Suppressor macrophage treated with lipopolysaccharide for 4 hours (primary cell): Measurements from ENCODE around the gene ALOX15B.
A peak's percentile ranks its signal among the peaks of the same experiment; 100 is the strongest.

Source experiments
- DNase-seq: peaks from one replicate; pipeline ENCODE4 v3.0.0-alpha.2; 2020

ALOX15B gene

DNA sequence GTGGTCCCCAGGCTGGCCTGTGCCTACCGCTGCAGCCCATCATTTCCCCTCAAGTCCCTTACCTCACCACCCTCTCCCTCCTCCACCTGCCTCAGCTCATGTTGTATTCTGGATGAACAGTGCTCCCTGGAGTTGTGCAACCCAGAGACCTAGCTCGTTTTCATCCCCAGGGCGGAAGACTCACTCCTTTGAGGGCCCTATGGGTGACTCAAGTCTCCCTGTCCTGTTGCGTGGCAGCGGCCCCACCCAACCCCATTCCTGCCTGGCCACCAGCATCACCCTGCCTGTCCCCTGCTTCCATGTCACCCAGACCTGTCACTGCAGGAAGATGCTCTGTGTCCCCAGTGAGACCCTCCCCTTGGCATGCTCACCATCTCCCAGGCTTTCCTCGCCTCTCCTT, 45.4 kb downstream of the ALOX15B start:
- DNase-seq: no peak

DNA sequence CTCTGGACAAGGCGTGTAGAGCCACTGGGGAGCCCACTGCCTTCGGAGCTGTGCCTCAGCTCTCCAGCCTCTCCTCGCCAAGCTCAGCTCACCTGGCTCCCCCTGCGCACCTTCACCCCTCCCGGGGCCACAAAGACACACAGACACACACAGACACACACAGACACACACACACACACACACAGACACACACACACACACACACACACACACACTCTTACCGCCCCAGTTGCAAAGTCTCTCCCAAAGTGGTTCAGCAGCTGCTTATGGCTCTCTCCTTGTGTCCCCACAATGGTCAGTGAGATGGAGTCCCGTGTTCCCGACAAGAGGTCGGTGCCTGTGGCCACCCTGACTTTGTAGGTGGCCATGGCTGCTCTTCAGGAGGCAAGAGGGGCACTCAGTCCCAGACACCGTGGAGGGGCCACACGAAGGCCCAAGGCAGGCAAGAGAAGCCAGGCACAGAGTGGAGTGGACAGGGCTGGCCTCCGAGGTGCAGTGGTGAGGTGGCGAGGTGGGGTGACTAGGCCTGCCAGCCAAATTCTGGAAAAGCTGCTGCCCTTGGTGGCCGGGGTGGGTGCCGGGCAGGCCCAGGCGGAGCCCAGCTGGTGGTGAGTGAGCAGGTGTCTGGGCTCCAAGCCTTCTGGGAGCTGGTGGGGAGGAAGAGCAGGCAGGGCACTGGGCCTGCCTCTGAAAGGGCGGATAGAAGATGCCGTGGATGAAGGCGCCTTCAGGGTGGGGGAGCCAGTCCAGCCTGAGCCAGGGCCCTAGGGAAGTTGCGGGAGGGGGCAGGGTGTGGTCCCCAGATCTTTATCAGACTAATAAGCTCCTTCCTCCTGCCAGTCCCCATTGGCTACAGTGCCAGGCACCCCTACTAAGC, 48.5 kb downstream of the ALOX15B start, which contains the start of gene ALOX12B:
Gene ALOX12B (minus strand): TSS at position 642 of the 877 bp plus-strand sequence. CDS start 274 bp downstream, at position 368.
- no peak for DNase-seq

DNA sequence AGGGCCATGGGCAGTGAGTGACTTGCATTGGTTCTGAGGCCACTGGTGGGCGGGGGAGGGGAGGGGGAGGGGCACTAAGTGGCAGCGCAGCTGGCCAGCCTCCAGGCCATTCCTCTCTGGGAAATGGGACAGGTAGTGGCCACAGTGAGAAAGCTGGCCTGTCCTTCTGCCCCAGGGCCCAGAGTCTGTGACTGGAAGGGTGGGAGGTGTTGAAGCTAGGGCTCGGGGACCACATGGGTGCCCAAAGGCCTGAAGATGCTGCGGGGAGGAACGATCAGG, 49.0 kb downstream of the ALOX15B start:
- no peak for DNase-seq

DNA sequence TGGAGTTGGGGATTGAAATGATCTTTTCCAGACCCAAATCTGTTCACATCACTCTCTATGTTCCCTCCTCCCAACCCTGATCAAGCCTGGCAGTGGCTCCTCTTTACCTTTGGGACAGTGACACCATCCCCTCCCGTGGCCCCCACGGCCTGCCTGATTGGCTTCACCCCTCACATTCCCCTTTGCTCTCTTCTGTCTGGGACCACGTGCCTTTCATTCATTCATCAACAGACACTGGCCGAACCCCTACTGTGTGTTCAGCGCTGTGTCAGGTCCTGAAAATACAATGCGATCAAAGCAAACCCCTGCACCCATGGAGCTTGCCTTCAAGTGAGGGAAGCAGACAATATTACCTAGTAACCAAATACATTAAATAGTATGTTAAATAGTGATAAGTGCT, 50.9 kb downstream of the ALOX15B start:
- no peak for DNase-seq

DNA sequence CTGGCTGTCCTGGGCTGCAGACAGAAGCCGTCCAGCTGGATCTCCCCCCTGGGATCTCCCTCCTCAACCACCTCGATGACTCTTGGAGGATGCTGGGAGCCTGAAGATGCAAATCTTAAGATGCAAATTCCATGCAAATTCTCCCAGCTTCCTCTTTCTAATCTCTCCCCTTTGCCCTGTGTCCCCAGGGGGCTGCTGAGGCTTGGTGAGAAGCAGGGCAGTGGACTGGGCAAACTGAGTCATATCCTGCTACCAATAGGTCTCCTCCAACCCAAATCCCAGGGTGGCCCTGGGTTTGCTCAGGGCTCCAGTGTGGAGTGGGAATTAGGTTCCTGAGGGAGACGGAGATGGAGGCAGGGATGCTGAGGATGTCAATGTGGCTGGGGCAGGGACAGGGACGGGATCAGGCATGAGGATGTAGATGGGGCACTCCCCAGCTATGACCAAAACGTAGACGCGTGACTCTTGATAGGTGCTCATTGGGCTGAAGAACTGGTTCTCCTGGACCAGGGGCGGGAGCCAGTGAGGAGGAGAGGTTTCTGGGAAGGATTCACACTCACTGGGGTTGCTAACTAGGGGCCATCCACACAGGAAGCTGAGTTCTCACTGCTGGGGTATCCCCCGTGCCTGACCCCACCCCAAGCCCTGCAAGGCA, 52.3 kb downstream of the ALOX15B start:
- peak; percentile 68 for DNase-seq

DNA sequence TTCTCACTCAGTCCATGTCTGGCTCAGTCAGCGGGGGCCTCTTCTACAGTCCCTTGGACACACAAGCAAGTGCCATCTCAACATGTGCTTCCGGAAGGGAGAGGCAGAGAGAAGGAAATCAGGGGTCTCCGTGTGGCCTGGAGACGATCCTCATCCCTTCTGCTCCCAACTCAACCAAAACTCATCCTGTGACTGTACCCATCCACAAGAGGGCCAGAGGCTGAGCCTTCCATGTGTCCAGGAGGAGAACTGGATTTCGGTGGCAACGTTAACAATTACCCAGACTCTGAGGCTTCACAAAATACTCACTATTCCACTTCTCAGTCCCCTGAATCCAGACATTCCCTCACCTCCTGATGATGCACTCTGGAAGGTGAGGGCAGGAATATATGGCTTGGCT, 56.5 kb downstream of the ALOX15B start:
- DNase-seq: no peak

DNA sequence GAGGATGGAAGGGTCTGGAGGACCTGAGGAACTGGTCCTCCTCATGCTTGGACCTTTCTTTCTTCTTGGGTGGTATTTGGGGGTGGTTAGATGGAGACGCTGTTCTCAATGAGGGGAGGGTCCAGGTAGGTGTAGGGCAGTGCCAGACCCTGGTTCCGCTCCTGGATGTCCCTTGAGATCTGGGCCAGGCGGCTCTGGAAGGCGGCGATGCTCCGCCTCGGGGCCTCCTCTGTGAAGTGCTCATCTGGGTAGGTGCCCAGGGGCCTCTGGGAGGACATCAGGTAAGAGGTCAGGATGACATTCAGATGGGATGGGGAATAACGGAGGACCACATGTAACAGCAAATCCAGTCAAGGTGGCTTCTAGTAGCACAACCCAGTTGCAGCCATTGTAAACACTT, 57.7 kb downstream of the ALOX15B start:
- no peak for DNase-seq
